PC-3 (cell line): ENCODE results near the gene GRIN2A.

ENCODE experiments used
- CTCF ChIP-seq: fragments of 300-600 bp; sonication (generic); conservative IDR thresholded peaks from 2 replicates; pipeline ENCODE4 v1.5.1; 2017; ENCODE audit warnings: antibody characterized with exemption, low read depth, mild to moderate bottlenecking, low read length
- EZH2 ChIP-seq: fragments of 300-600 bp; sonication (generic); IDR thresholded peaks from one replicate; pipeline ENCODE4 v1.6.1; 2017; ENCODE audit warnings: antibody characterized with exemption, mild to moderate bottlenecking, low read length; ENCODE audit not compliant: unreplicated experiment
- EZH2phosphoT487 ChIP-seq: fragments of 300-600 bp; sonication (generic); IDR thresholded peaks from 2 replicates; pipeline ENCODE4 v1.6.1; 2018; ENCODE audit warnings: mild to moderate bottlenecking, antibody characterized with exemption, low read length, borderline replicate concordance

GRCh38 chr16:9955677-9956076 lies 226.6 kb downstream of the GRIN2A start:
- TF ChIP-seq EZH2phosphoT487 (no peak), CTCF (no peak), EZH2 (no peak)
